ENCODE data around the gene ZNF281. TPM values are rescaled to one million over a fixed set of nuclear protein-coding genes. Genes with fewer than 3 reads are reported as not detected.

Gene ZNF281
- polyA plus RNA-seq, 1 donor (not counting 4 experiments of a cell fraction or from before 2014, with no cell fraction given), result 14.7 TPM

DNA sequence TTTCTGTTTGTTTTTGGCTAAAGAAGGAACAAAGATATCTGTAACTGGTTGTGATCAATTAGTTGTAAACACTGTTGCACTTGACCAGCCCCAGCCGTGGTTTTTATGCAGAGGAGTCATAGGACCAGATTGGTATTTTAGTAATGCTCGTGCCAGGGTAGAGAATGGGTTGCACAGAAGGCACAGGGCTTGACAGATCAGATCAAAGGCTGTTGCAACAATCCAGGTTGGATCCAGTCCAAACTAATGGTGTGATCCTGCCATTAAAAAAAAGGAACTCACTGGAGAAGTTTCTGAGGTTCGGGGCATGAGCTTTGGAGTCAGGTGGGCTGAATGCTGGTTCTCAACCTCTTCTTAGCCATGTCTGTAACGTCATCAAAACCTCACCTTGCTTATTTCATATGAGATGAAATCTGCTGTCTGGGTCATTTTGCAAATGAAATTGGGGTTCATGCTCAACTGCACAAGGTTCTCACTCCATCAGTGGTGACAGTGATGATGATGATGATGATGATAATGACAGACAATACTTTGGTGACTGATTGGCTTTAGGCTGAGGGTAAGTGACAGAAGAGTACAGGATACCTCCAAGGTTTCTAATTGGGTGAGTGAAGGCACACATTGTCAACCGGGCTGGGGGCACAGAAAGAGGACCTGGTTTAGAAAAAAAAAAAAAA is 43.1 kb downstream of the ZNF281 start:
- no peak for TF ChIP-seq EZH2 (IDR thresholded peaks at IDR 0.05; ENCODE audit: low read length)
- TF ChIP-seq, protein P1, sequence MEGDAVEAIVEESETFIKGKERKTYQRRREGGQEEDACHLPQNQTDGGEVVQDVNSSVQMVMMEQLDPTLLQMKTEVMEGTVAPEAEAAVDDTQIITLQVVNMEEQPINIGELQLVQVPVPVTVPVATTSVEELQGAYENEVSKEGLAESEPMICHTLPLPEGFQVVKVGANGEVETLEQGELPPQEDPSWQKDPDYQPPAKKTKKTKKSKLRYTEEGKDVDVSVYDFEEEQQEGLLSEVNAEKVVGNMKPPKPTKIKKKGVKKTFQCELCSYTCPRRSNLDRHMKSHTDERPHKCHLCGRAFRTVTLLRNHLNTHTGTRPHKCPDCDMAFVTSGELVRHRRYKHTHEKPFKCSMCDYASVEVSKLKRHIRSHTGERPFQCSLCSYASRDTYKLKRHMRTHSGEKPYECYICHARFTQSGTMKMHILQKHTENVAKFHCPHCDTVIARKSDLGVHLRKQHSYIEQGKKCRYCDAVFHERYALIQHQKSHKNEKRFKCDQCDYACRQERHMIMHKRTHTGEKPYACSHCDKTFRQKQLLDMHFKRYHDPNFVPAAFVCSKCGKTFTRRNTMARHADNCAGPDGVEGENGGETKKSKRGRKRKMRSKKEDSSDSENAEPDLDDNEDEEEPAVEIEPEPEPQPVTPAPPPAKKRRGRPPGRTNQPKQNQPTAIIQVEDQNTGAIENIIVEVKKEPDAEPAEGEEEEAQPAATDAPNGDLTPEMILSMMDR (optimal IDR thresholded peaks at IDR 0.05 in 1 of 3, IDR thresholded peaks at IDR 0.05 in 1 of 3, conservative IDR thresholded peaks at IDR 0.05 in 1 of 3; ENCODE audit: extremely low read depth in 1 of 3, insufficient read depth in 2 of 3, low read length in 3 of 3), result no peak
- Histone ChIP-seq H3K27me3 (ENCODE audit: control insufficient read depth, extremely low read depth, insufficient read depth, low read length) (no peaks in the 10 kb centered on the region), H3K27ac (ENCODE audit: control insufficient read depth, insufficient read depth, low read length) (no peak overlapping the region), H4K20me1 (ENCODE audit: control insufficient read depth, extremely low read depth, insufficient read depth, low read length) (no peaks in the 10 kb centered on the region), H3K36me3 (ENCODE audit: control insufficient read depth in 2 of 2, extremely low read depth in 1 of 2, insufficient read depth in 2 of 2, low read length in 2 of 2) (no peaks in the 10 kb centered on the region), H3K9me1 (ENCODE audit: control insufficient read depth, extremely low read depth, insufficient read depth, low read length) (no peaks in the 10 kb centered on the region), H3K4me2 (ENCODE audit: control insufficient read depth, extremely low read depth, insufficient read depth, low read depth, low read length) (no peak overlapping the region), H3K4me3 (ENCODE audit: control insufficient read depth in 2 of 3, extremely low read depth in 1 of 3, insufficient read depth in 2 of 3, low read depth in 1 of 3, low read length in 3 of 3) (no peak overlapping the region), H2AFZ (ENCODE audit: control insufficient read depth, low read length) (no peak overlapping the region), H3K9ac (ENCODE audit: control insufficient read depth, extremely low read depth, insufficient read depth, low read length) (no peak overlapping the region), H3K9me3 (ENCODE audit: control insufficient read depth, low read depth, low read length) (no peaks in the 10 kb centered on the region), H3K4me1 (ENCODE audit: control insufficient read depth, extremely low read depth, insufficient read depth, low read length) (peaks cover 8% of the 10 kb centered on the region), H3K79me2 (ENCODE audit: control insufficient read depth, insufficient read depth, low read length) (no peaks in the 10 kb centered on the region)
- DNase-seq (ENCODE audit: low read depth, low spot score) (no peak), FAIRE-seq (no peak)
- dilution Hi-C loops (cut with MboI; ENCODE audit: extremely low pct_ligation_motif_present, low sequenced_read_pairs), result no loop called here

DNA sequence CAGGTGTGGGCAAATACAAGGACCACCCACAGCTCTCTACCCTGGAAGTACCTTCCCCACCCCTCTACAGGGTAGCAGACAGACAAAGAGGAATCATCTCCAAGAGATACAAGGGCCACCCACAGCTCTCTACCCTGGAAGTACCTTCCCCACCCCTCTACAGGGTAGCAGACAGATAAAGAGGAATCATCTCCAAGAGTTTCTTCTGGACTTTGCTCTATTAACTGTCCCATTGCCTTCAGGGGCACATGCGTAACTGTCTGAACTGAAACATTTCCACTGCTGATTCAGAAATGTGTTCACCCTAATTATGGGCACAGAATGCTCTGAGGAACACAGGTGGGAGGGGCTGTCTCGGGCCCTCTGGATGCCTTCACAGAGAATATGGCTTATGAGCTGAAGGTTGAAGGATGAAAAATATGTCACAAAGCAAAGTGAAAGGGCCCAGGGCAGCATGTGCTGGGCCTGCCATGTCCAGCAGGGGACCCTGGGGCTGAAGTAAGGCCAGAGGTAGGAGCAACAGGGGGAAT is 43.9 kb downstream of the ZNF281 start:
- no peak for DNase-seq (ENCODE audit: low read depth, low spot score)
- no peak for TF ChIP-seq EZH2 (IDR thresholded peaks at IDR 0.05; ENCODE audit: low read length)
- TF ChIP-seq, protein P1 (optimal IDR thresholded peaks at IDR 0.05 in 1 of 3, IDR thresholded peaks at IDR 0.05 in 1 of 3, conservative IDR thresholded peaks at IDR 0.05 in 1 of 3; ENCODE audit: extremely low read depth in 1 of 3, insufficient read depth in 2 of 3, low read length in 3 of 3), result peak in 1 of 3 experiments; percentile 13
- Histone ChIP-seq H3K27me3 (ENCODE audit: control insufficient read depth, extremely low read depth, insufficient read depth, low read length) (no peaks in the 10 kb centered on the region), H3K4me3 (ENCODE audit: control insufficient read depth in 2 of 3, extremely low read depth in 1 of 3, insufficient read depth in 2 of 3, low read depth in 1 of 3, low read length in 3 of 3) (no peak overlapping the region), H3K9me3 (ENCODE audit: control insufficient read depth, low read depth, low read length) (no peaks in the 10 kb centered on the region), H3K27ac (ENCODE audit: control insufficient read depth, insufficient read depth, low read length) (no peak overlapping the region), H2AFZ (ENCODE audit: control insufficient read depth, low read length) (no peak overlapping the region), H3K4me1 (ENCODE audit: control insufficient read depth, extremely low read depth, insufficient read depth, low read length) (peaks cover 7% of the 10 kb centered on the region), H3K4me2 (ENCODE audit: control insufficient read depth, extremely low read depth, insufficient read depth, low read depth, low read length) (no peak overlapping the region), H3K79me2 (ENCODE audit: control insufficient read depth, insufficient read depth, low read length) (no peaks in the 10 kb centered on the region), H3K9ac (ENCODE audit: control insufficient read depth, extremely low read depth, insufficient read depth, low read length) (no peak overlapping the region), H4K20me1 (ENCODE audit: control insufficient read depth, extremely low read depth, insufficient read depth, low read length) (no peaks in the 10 kb centered on the region), H3K36me3 (ENCODE audit: control insufficient read depth in 2 of 2, extremely low read depth in 1 of 2, insufficient read depth in 2 of 2, low read length in 2 of 2) (no peaks in the 10 kb centered on the region), H3K9me1 (ENCODE audit: control insufficient read depth, extremely low read depth, insufficient read depth, low read length) (no peaks in the 10 kb centered on the region)
- dilution Hi-C loops (cut with MboI; ENCODE audit: extremely low pct_ligation_motif_present, low sequenced_read_pairs), result no loop called here
- no peak for FAIRE-seq
